ENCODE measurements around the gene RAD51C.
"Not testable (repeated sequence)": the region's sequence is repeated elsewhere in the genome, so short reads cannot be mapped to it uniquely, and the experiment has no call there.

RAD51C gene

DNA sequence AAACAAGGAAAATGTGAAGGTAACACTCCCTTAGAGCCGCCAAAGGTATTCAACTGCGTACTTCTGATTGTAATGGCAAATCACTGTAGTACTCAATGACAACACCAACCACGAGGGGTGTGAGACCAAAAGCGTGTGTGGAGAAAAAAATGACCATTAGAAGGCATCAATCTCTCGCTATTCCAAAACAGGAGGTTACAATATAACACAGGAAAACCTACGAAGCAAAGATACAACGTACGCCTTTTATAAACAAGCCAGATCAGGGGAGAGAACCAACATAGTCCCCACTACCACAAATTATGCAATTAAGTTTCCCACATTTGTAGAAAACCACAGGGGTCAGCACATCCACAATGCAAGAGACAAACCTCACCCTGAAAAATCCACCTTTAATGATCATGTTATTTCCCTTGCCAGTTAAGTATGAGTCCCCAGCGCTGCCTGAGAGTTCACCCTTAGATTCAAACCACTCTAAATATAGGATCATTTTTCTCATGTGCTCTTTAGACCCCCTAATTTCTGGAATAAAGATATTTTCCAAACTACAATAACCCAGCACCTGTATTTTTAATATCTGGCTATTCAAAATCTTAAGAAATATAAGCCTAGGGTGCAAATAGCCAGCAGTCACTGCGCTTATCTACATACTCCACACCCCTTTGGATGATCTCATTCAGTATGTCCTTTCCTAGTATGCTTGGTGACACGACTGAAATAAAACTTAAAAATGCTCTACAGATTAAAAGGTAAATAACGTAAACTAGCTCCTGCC is 13.0 kb upstream of the RAD51C start:
- Histone ChIP-seq H3K79me1 (ENCODE audit: low read length) (no peaks in the 10 kb centered on the region), H3K27me3 (ENCODE audit: insufficient read depth, low read length, poor library complexity) (no peaks in the 10 kb centered on the region), H3K23ac (ENCODE audit: low read length) (no peak overlapping the region), H3K36me3 (ENCODE audit: control insufficient read depth, insufficient read depth, low read length) (no peaks in the 10 kb centered on the region), H3K27ac (ENCODE audit: low read depth, low read length) (no peak overlapping the region), H3K4me2 (ENCODE audit: low read length) (no peak overlapping the region), H2BK5ac (ENCODE audit: low read length) (no peak overlapping the region), H3K56ac (ENCODE audit: low read length) (no peak overlapping the region), H3K4me3 (ENCODE audit: low read length) (no peak overlapping the region), H3K79me2 (ENCODE audit: control insufficient read depth, insufficient read depth, low read length) (no peaks in the 10 kb centered on the region), H3K4me1 (ENCODE audit: control insufficient read depth, low read depth, low read length) (no peaks in the 10 kb centered on the region), H2BK120ac (ENCODE audit: low read depth, low read length) (no peak overlapping the region), H2BK15ac (replicated peaks; ENCODE audit: low read depth) (no peak overlapping the region), H3K4ac (ENCODE audit: low read depth, low read length) (no peak overlapping the region), H4K8ac (ENCODE audit: low read depth, low read length) (no peak overlapping the region), H3K9ac (ENCODE audit: low read length) (no peak overlapping the region), H4K5ac (ENCODE audit: low read length) (no peak overlapping the region), H3K18ac (ENCODE audit: low read length) (no peak overlapping the region), H2AK5ac (ENCODE audit: low read length) (no peak overlapping the region)
- WGBS (ENCODE audit: extremely low coverage, insufficient coverage, low lambda C conversion rate) = no CpG with 5 or more reads among the region's 12 CpGs
- DNase-seq = peak; percentile 91

DNA sequence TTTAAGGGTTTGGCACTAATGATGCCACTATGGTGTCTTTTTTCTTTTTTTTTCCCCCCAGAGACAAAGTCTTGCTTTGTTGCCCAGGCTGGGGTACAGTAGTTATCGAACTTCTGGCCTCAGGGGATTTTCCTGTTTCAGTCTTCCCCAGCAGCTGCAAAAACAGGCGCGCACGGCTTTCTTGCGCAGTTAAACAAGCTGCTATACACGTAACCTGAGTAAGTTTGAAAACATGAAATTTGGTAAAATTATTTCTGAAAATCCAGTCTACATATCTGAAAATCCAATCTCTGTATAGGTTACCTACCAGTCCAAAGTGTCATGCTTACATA is 12.4 kb upstream of the RAD51C start:
- Histone ChIP-seq H3K4me3 (ENCODE audit: low read length) (no peak overlapping the region), H3K79me1 (ENCODE audit: low read length) (no peaks in the 10 kb centered on the region), H3K27ac (ENCODE audit: low read depth, low read length) (no peak overlapping the region), H3K4ac (ENCODE audit: low read depth, low read length) (no peak overlapping the region), H3K56ac (ENCODE audit: low read length) (no peak overlapping the region), H3K9ac (ENCODE audit: low read length) (no peak overlapping the region), H3K27me3 (ENCODE audit: insufficient read depth, low read length, poor library complexity) (no peaks in the 10 kb centered on the region), H4K5ac (ENCODE audit: low read length) (no peak overlapping the region), H3K23ac (ENCODE audit: low read length) (no peak overlapping the region), H3K4me1 (ENCODE audit: control insufficient read depth, low read depth, low read length) (no peaks in the 10 kb centered on the region), H3K79me2 (ENCODE audit: control insufficient read depth, insufficient read depth, low read length) (no peaks in the 10 kb centered on the region), H2AK5ac (ENCODE audit: low read length) (no peak overlapping the region), H3K18ac (ENCODE audit: low read length) (no peak overlapping the region), H2BK5ac (ENCODE audit: low read length) (no peak overlapping the region), H4K8ac (ENCODE audit: low read depth, low read length) (no peak overlapping the region), H3K4me2 (ENCODE audit: low read length) (no peak overlapping the region), H2BK120ac (ENCODE audit: low read depth, low read length) (no peak overlapping the region), H3K36me3 (ENCODE audit: control insufficient read depth, insufficient read depth, low read length) (no peaks in the 10 kb centered on the region), H2BK15ac (replicated peaks; ENCODE audit: low read depth) (no peak overlapping the region)
- no CpG with 5 or more reads among the region's 6 CpGs for WGBS (ENCODE audit: extremely low coverage, insufficient coverage, low lambda C conversion rate)
- no peak for DNase-seq

DNA sequence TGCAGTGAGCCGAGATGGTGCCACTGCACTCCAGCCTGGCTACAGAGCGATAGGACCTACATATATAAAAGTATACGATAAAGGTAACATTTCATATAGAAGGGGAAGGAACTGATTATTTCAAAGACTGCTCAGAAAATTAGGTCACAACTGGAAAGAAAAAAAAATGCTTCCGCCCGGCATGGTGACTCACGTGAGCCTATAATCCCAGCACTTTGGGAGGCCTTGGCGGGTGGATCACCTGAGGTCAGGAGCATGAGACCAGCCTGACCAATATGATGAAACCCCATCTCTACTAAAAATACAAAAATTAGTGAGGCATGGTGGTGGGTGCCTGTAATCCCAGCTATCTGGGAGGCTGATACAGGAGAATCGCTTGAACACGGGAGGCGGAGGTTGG is 8.4 kb upstream of the RAD51C start:
- Histone ChIP-seq H3K9ac (ENCODE audit: low read length) (no peak overlapping the region), H3K36me3 (ENCODE audit: control insufficient read depth, insufficient read depth, low read length) (no peaks in the 10 kb centered on the region), H3K4me1 (ENCODE audit: control insufficient read depth, low read depth, low read length) (no peaks in the 10 kb centered on the region), H3K56ac (ENCODE audit: low read length) (no peak overlapping the region), H3K4me3 (ENCODE audit: low read length) (no peak overlapping the region), H4K5ac (ENCODE audit: low read length) (no peak overlapping the region), H3K79me2 (ENCODE audit: control insufficient read depth, insufficient read depth, low read length) (no peaks in the 10 kb centered on the region), H4K8ac (ENCODE audit: low read depth, low read length) (no peak overlapping the region), H3K79me1 (ENCODE audit: low read length) (no peaks in the 10 kb centered on the region), H3K27me3 (ENCODE audit: insufficient read depth, low read length, poor library complexity) (no peaks in the 10 kb centered on the region), H2BK120ac (ENCODE audit: low read depth, low read length) (no peak overlapping the region), H3K4ac (ENCODE audit: low read depth, low read length) (no peak overlapping the region), H3K23ac (ENCODE audit: low read length) (no peak overlapping the region), H3K18ac (ENCODE audit: low read length) (no peak overlapping the region), H3K27ac (ENCODE audit: low read depth, low read length) (no peak overlapping the region), H2BK5ac (ENCODE audit: low read length) (no peak overlapping the region), H2AK5ac (ENCODE audit: low read length) (no peak overlapping the region), H3K4me2 (ENCODE audit: low read length) (no peak overlapping the region), H2BK15ac (replicated peaks; ENCODE audit: low read depth) (no peak overlapping the region)
- WGBS (ENCODE audit: extremely low coverage, insufficient coverage, low lambda C conversion rate) = no CpG with 5 or more reads among the region's 10 CpGs
- DNase-seq = no peak

DNA sequence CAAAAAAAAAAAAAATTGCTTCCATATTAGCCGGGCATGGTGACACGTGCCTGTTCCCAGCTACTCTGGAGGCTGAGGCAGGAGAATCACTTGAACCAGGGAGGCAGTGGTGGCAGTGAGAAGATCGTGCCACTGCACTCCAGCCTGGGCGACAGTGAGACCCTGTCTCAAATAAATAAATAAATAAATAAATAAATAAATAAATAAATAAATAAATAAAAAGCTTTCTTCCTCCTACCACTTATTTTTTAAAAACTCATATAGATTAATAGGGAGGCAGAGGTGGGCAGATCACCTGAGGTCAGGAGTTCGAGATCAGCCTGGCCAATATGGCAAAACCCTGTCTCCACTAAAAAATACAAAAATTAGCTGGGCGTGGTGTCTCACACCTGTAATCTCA is 7.9 kb upstream of the RAD51C start:
- not testable (repeated sequence) for H2BK120ac ChIP-seq (ENCODE audit: low read depth, low read length); H2BK5ac ChIP-seq (ENCODE audit: low read length); H4K8ac ChIP-seq (ENCODE audit: low read depth, low read length); H3K9ac ChIP-seq (ENCODE audit: low read length); DNase-seq; H4K5ac ChIP-seq (ENCODE audit: low read length); H3K23ac ChIP-seq (ENCODE audit: low read length); H3K27ac ChIP-seq (ENCODE audit: low read depth, low read length); H2AK5ac ChIP-seq (ENCODE audit: low read length); H3K18ac ChIP-seq (ENCODE audit: low read length); H2BK15ac ChIP-seq (replicated peaks; ENCODE audit: low read depth); H3K27me3 ChIP-seq (ENCODE audit: insufficient read depth, low read length, poor library complexity); H3K36me3 ChIP-seq (ENCODE audit: control insufficient read depth, insufficient read depth, low read length); H3K4me1 ChIP-seq (ENCODE audit: control insufficient read depth, low read depth, low read length); H3K4me2 ChIP-seq (ENCODE audit: low read length); H3K56ac ChIP-seq (ENCODE audit: low read length); H3K79me1 ChIP-seq (ENCODE audit: low read length); H3K79me2 ChIP-seq (ENCODE audit: control insufficient read depth, insufficient read depth, low read length); H3K4me3 ChIP-seq (ENCODE audit: low read length); H3K4ac ChIP-seq (ENCODE audit: low read depth, low read length)
- WGBS (ENCODE audit: extremely low coverage, insufficient coverage, low lambda C conversion rate) = no CpG with 5 or more reads among the region's 6 CpGs

GRCh38 chr17:58686980-58687379 is 5.4 kb upstream of the RAD51C start:
- Histone ChIP-seq H3K79me2 (ENCODE audit: control insufficient read depth, insufficient read depth, low read length) (no peaks in the 10 kb centered on the region), H3K4ac (ENCODE audit: low read depth, low read length) (no peak overlapping the region), H2AK5ac (ENCODE audit: low read length) (no peak overlapping the region), H2BK15ac (replicated peaks; ENCODE audit: low read depth) (no peak overlapping the region), H3K4me2 (ENCODE audit: low read length) (no peak overlapping the region), H3K56ac (ENCODE audit: low read length) (no peak overlapping the region), H3K18ac (ENCODE audit: low read length) (no peak overlapping the region), H3K79me1 (ENCODE audit: low read length) (no peaks in the 10 kb centered on the region), H3K36me3 (ENCODE audit: control insufficient read depth, insufficient read depth, low read length) (no peaks in the 10 kb centered on the region), H3K4me1 (ENCODE audit: control insufficient read depth, low read depth, low read length) (no peaks in the 10 kb centered on the region), H3K23ac (ENCODE audit: low read length) (no peak overlapping the region), H2BK120ac (ENCODE audit: low read depth, low read length) (no peak overlapping the region), H3K27me3 (ENCODE audit: insufficient read depth, low read length, poor library complexity) (no peaks in the 10 kb centered on the region), H2BK5ac (ENCODE audit: low read length) (no peak overlapping the region), H4K8ac (ENCODE audit: low read depth, low read length) (no peak overlapping the region), H3K9ac (ENCODE audit: low read length) (no peak overlapping the region), H3K27ac (ENCODE audit: low read depth, low read length) (no peak overlapping the region), H4K5ac (ENCODE audit: low read length) (no peak overlapping the region), H3K4me3 (ENCODE audit: low read length) (no peak overlapping the region)
- peak; percentile 48 for DNase-seq
- no CpG with 5 or more reads among the region's 4 CpGs for WGBS (ENCODE audit: extremely low coverage, insufficient coverage, low lambda C conversion rate)

GRCh38 chr17:58688521-58688920 is 3.9 kb upstream of the RAD51C start:
- Histone ChIP-seq H3K4me2 (ENCODE audit: low read length) (no peak overlapping the region), H3K56ac (ENCODE audit: low read length) (no peak overlapping the region), H4K8ac (ENCODE audit: low read depth, low read length) (no peak overlapping the region), H3K4me3 (ENCODE audit: low read length) (no peak overlapping the region), H2AK5ac (ENCODE audit: low read length) (no peak overlapping the region), H3K27me3 (ENCODE audit: insufficient read depth, low read length, poor library complexity) (no peaks in the 10 kb centered on the region), H2BK15ac (replicated peaks; ENCODE audit: low read depth) (no peak overlapping the region), H2BK5ac (ENCODE audit: low read length) (no peak overlapping the region), H3K4me1 (ENCODE audit: control insufficient read depth, low read depth, low read length) (no peaks in the 10 kb centered on the region), H3K23ac (ENCODE audit: low read length) (no peak overlapping the region), H2BK120ac (ENCODE audit: low read depth, low read length) (no peak overlapping the region), H3K79me2 (ENCODE audit: control insufficient read depth, insufficient read depth, low read length) (no peaks in the 10 kb centered on the region), H3K27ac (ENCODE audit: low read depth, low read length) (no peak overlapping the region), H3K4ac (ENCODE audit: low read depth, low read length) (no peak overlapping the region), H3K18ac (ENCODE audit: low read length) (no peak overlapping the region), H4K5ac (ENCODE audit: low read length) (no peak overlapping the region), H3K79me1 (ENCODE audit: low read length) (no peaks in the 10 kb centered on the region), H3K36me3 (ENCODE audit: control insufficient read depth, insufficient read depth, low read length) (no peaks in the 10 kb centered on the region), H3K9ac (ENCODE audit: low read length) (no peak overlapping the region)
- no peak for DNase-seq
- WGBS (ENCODE audit: extremely low coverage, insufficient coverage, low lambda C conversion rate) = no CpG with 5 or more reads among the region's 2 CpGs

All from mesendoderm (in vitro differentiated cells).